Astrocyte (in vitro differentiated cells and primary cell): ENCODE measurements around the gene N4BP2L1. TPM values are rescaled to one million over a fixed set of nuclear protein-coding genes. Genes with fewer than 3 reads are reported as not detected.

Experiments used
- DNase-seq: peaks from one replicate; pipeline ENCODE4 v3.0.0-alpha.2; 2010; ENCODE audit warnings: low read depth
- FAIRE-seq: peaks from 2 replicates; lab custom pipeline; 2011; peaks lifted over from hg19 to GRCh38; lab: Jason Lieb, UNC
- H2AFZ ChIP-seq: 2 replicates; pipeline ENCODE4 v1.6.0; 2012; ENCODE audit warnings: low read depth, low read length, inconsistent platforms
- H3K27ac ChIP-seq: 2 replicates; pipeline ENCODE4 v1.5.1; 2011; ENCODE audit warnings: low read depth, low read length, inconsistent platforms
- H3K27me3 ChIP-seq: 2 replicates; pipeline ENCODE4 v1.6.0; 2011; ENCODE audit warnings: low read length, inconsistent platforms; ENCODE audit not compliant: insufficient read depth
- H3K36me3 ChIP-seq: 2 replicates; pipeline ENCODE4 v1.5.1; 2011; ENCODE audit warnings: low read length, inconsistent platforms; ENCODE audit not compliant: insufficient read depth
- H3K4me1 ChIP-seq: 2 replicates; pipeline ENCODE4 v1.5.1; 2011; ENCODE audit warnings: low read length, inconsistent platforms; ENCODE audit not compliant: insufficient read depth
- H3K4me2 ChIP-seq: 2 replicates; pipeline ENCODE4 v1.6.0; 2012; ENCODE audit warnings: low read length, inconsistent platforms
- H3K4me3 ChIP-seq: 2 replicates; pipeline ENCODE4 v1.5.1; 2011; ENCODE audit warnings: low read depth, mild to moderate bottlenecking, low read length, inconsistent platforms; ENCODE audit not compliant: insufficient read depth
- H3K79me2 ChIP-seq: 2 replicates; pipeline ENCODE4 v1.6.0; 2012; ENCODE audit warnings: mild to moderate bottlenecking, low read length, inconsistent platforms; ENCODE audit not compliant: insufficient read depth
- H3K9ac ChIP-seq: 2 replicates; pipeline ENCODE4 v1.6.0; 2012; ENCODE audit warnings: mild to moderate bottlenecking, low read length, inconsistent platforms
- H3K9me3 ChIP-seq: 2 replicates; pipeline ENCODE4 v1.5.1; 2012; ENCODE audit warnings: low read depth, mild to moderate bottlenecking, low read length, inconsistent platforms; ENCODE audit not compliant: insufficient read depth
- H4K20me1 ChIP-seq: 2 replicates; pipeline ENCODE4 v1.6.0; 2012; ENCODE audit warnings: low read length, inconsistent platforms; ENCODE audit not compliant: insufficient read depth
- H3K27ac Mint-ChIP-seq: one replicate; pipeline ENCODE4 v1.8.0; 2021; ENCODE audit warnings: mild to moderate bottlenecking, mixed read lengths; ENCODE audit not compliant: unreplicated experiment
- H3K27me3 Mint-ChIP-seq: one replicate; pipeline ENCODE4 v1.8.0; 2021; ENCODE audit warnings: low read depth, mixed read lengths; ENCODE audit not compliant: unreplicated experiment
- H3K36me3 Mint-ChIP-seq: one replicate; pipeline ENCODE4 v1.8.0; 2021; ENCODE audit warnings: low read depth, mixed read lengths; ENCODE audit not compliant: unreplicated experiment
- H3K4me1 Mint-ChIP-seq: one replicate; pipeline ENCODE4 v1.8.0; 2021; ENCODE audit warnings: low read depth, mixed read lengths; ENCODE audit not compliant: unreplicated experiment
- H3K4me3 Mint-ChIP-seq: one replicate; pipeline ENCODE4 v1.8.0; 2021; ENCODE audit warnings: mild to moderate bottlenecking, moderate library complexity, mixed read lengths; ENCODE audit not compliant: unreplicated experiment
- H3K9me3 Mint-ChIP-seq: one replicate; pipeline ENCODE4 v1.8.0; 2021; ENCODE audit warnings: mild to moderate bottlenecking, mixed read lengths; ENCODE audit not compliant: unreplicated experiment
- CTCF ChIP-seq: IDR thresholded peaks from 2 replicates; pipeline ENCODE4 v1.5.1; 2011; ENCODE audit warnings: low read depth, mild to moderate bottlenecking, inconsistent platforms, low read length, moderate library complexity; ENCODE audit not compliant: insufficient read depth
- EZH2 ChIP-seq: IDR thresholded peaks from 2 replicates; pipeline ENCODE4 v1.6.1; 2012; ENCODE audit warnings: mild to moderate bottlenecking, low read length, inconsistent platforms; ENCODE audit not compliant: insufficient read depth
- total RNA-seq: library from RNA; stranded (reverse); gene quantifications from 2 replicates; pipeline ENCODE4 v1.2.1, GENCODE V29; 2021

N4BP2L1 gene
- total RNA-seq, 1 donor from 2014 or later, result 2.2 TPM

- no peaks in the 10 kb centered on the region for H3K9me3 ChIP-seq
- H3K9me3 Mint-ChIP-seq, result peaks cover 3% of the 10 kb centered on the region
- H4K20me1 ChIP-seq, result no peaks in the 10 kb centered on the region
- no peak for FAIRE-seq
- H3K27ac ChIP-seq, result no peak overlapping the region
- no peak for TF ChIP-seq EZH2
- no peak for TF ChIP-seq CTCF
- H3K4me1 ChIP-seq, result peaks cover 14% of the 10 kb centered on the region
- H3K79me2 ChIP-seq, result no peaks in the 10 kb centered on the region
- DNase-seq, result no peak
- H3K27me3 Mint-ChIP-seq, result peaks cover 2% of the 10 kb centered on the region
- H2AFZ ChIP-seq, result no peak overlapping the region
- no peak overlapping the region for H3K27ac Mint-ChIP-seq
- H3K36me3 Mint-ChIP-seq, result peaks cover 4% of the 10 kb centered on the region
- H3K4me3 Mint-ChIP-seq, result no peak overlapping the region
- H3K36me3 ChIP-seq, result no peaks in the 10 kb centered on the region
- peaks cover 7% of the 10 kb centered on the region for H3K4me1 Mint-ChIP-seq
- no peak overlapping the region for H3K4me3 ChIP-seq
- H3K9ac ChIP-seq, result no peak overlapping the region
- H3K27me3 ChIP-seq, result no peaks in the 10 kb centered on the region
- no peak overlapping the region for H3K4me2 ChIP-seq
Measured at GRCh38 chr13:32413284-32413683, 14.6 kb downstream of the N4BP2L1 start.

- Histone ChIP-seq H3K9ac (peak overlapping the region; percentile 43), H3K9me3 (no peaks in the 10 kb centered on the region), H3K27me3 (no peaks in the 10 kb centered on the region), H3K27ac (no peak overlapping the region), H3K36me3 (no peaks in the 10 kb centered on the region), H3K4me1 (peaks cover 14% of the 10 kb centered on the region), H4K20me1 (no peaks in the 10 kb centered on the region), H2AFZ (peak overlapping the region; percentile 68), H3K4me3 (peak overlapping the region; percentile 41), H3K4me2 (peak overlapping the region; percentile 82), H3K79me2 (no peaks in the 10 kb centered on the region)
- Mint-ChIP-seq H3K9me3 (no peaks in the 10 kb centered on the region), H3K4me3 (peak overlapping the region; percentile 61), H3K27ac (peak overlapping the region; percentile 85), H3K36me3 (no peaks in the 10 kb centered on the region), H3K27me3 (peaks cover 2% of the 10 kb centered on the region), H3K4me1 (peaks cover 7% of the 10 kb centered on the region)
- peak; percentile 66 for DNase-seq
- TF ChIP-seq CTCF (no peak), EZH2 (no peak)
- peak; percentile 47 for FAIRE-seq
Measured at GRCh38 chr13:32409561-32410421, 18.1 kb downstream of the N4BP2L1 start.

- H3K4me1 ChIP-seq, result peaks cover 14% of the 10 kb centered on the region
- Mint-ChIP-seq H3K9me3 (no peaks in the 10 kb centered on the region), H3K36me3 (no peaks in the 10 kb centered on the region), H3K4me3 (no peak overlapping the region), H3K27me3 (peaks cover 2% of the 10 kb centered on the region), H3K4me1 (peaks cover 7% of the 10 kb centered on the region), H3K27ac (no peak overlapping the region)
- no peaks in the 10 kb centered on the region for H4K20me1 ChIP-seq
- no peaks in the 10 kb centered on the region for H3K27me3 ChIP-seq
- TF ChIP-seq CTCF (no peak), EZH2 (no peak)
- no peaks in the 10 kb centered on the region for H3K36me3 ChIP-seq
- H3K27ac ChIP-seq, result no peak overlapping the region
- no peak for FAIRE-seq
- no peaks in the 10 kb centered on the region for H3K9me3 ChIP-seq
- no peak overlapping the region for H3K9ac ChIP-seq
- H3K4me3 ChIP-seq, result no peak overlapping the region
- no peak for DNase-seq
- H2AFZ ChIP-seq, result no peak overlapping the region
- H3K4me2 ChIP-seq, result peak overlapping the region; percentile 82
- no peaks in the 10 kb centered on the region for H3K79me2 ChIP-seq
Measured at GRCh38 chr13:32409001-32409313, 19.0 kb downstream of the N4BP2L1 start.
